ENCODE results near the gene SSTR3. TPM values are rescaled to one million over a fixed set of nuclear protein-coding genes. Genes with fewer than 3 reads are reported as not detected.

The SSTR3 gene
- total RNA-seq, 1 donor from 2014 or later: not detected

- H3K36me3 ChIP-seq: no peaks in the 10 kb centered on the region
- intact Hi-C loops (cut with DNase I): loop anchor here (5.0 kb wide), 1 partner anchor 120 kb away; no protein-coding TSS in a partner anchor
- H3K4me1 ChIP-seq: peaks cover 32% of the 10 kb centered on the region
- ATAC-seq: peak; percentile 0
- no peak for TF ChIP-seq CTCF (IDR thresholded peaks at IDR 0.05)
- peak; percentile 76 for DNase-seq
- no peaks in the 10 kb centered on the region for H3K9me3 ChIP-seq
- H3K27me3 ChIP-seq: no peaks in the 10 kb centered on the region
- peak overlapping the region; percentile 72 for H3K4me3 ChIP-seq
- peak overlapping the region; percentile 91 for H3K27ac ChIP-seq
Observed at GRCh38 chr22:37197451-37198257, 14.6 kb downstream of the SSTR3 start.

GRCh38 chr22:37196539-37197450 is 15.5 kb downstream of the SSTR3 start:
- peak overlapping the region; percentile 91 for H3K27ac ChIP-seq
- intact Hi-C loops (cut with DNase I): loop anchor here (5.0 kb wide), 1 partner anchor 119 kb away; no protein-coding TSS in a partner anchor
- peak; percentile 49 for ATAC-seq

GRCh38 chr22:37195921-37196320 is 16.4 kb downstream of the SSTR3 start:
- no peak for TF ChIP-seq CTCF (IDR thresholded peaks at IDR 0.05)
- peak overlapping the region; percentile 91 for H3K27ac ChIP-seq
- DNase-seq (peak; percentile 48), ATAC-seq (no peak)
- H3K4me3 ChIP-seq: no peak overlapping the region
- no peaks in the 10 kb centered on the region for H3K36me3 ChIP-seq
- peaks cover 32% of the 10 kb centered on the region for H3K4me1 ChIP-seq
- intact Hi-C loops (cut with DNase I): loop anchor here (5.0 kb wide), 1 partner anchor 119 kb away; no protein-coding TSS in a partner anchor
- H3K9me3 ChIP-seq: no peaks in the 10 kb centered on the region
- H3K27me3 ChIP-seq: no peaks in the 10 kb centered on the region

More at GRCh38 chr22:37196539-37197450, 15.5 kb downstream of the SSTR3 start:
- Histone ChIP-seq H3K4me1 (peaks cover 32% of the 10 kb centered on the region), H3K4me3 (no peak overlapping the region), H3K9me3 (no peaks in the 10 kb centered on the region), H3K36me3 (no peaks in the 10 kb centered on the region), H3K27me3 (no peaks in the 10 kb centered on the region)
- TF ChIP-seq CTCF (IDR thresholded peaks at IDR 0.05): peak; percentile 20
- DNase-seq: peak; percentile 89

- Histone ChIP-seq H3K27ac (no peak overlapping the region), H3K4me1 (peaks cover 30% of the 10 kb centered on the region), H3K4me3 (no peak overlapping the region), H3K36me3 (no peaks in the 10 kb centered on the region), H3K9me3 (no peaks in the 10 kb centered on the region), H3K27me3 (no peaks in the 10 kb centered on the region)
- no peak for ATAC-seq
- TF ChIP-seq CTCF (IDR thresholded peaks at IDR 0.05): no peak
- DNase-seq: no peak
- intact Hi-C loops (cut with DNase I): loop anchor here (5.0 kb wide), 1 partner anchor 117 kb away; no protein-coding TSS in a partner anchor
Observed at GRCh38 chr22:37194750-37195149, 17.5 kb downstream of the SSTR3 start.

- no peaks in the 10 kb centered on the region for H3K27me3 ChIP-seq
- TF ChIP-seq CTCF (IDR thresholded peaks at IDR 0.05): no peak
- ATAC-seq (peak; percentile 46), DNase-seq (no peak)
- peaks cover 38% of the 10 kb centered on the region for H3K4me1 ChIP-seq
- no peak overlapping the region for H3K4me3 ChIP-seq
- intact Hi-C loops (cut with DNase I): no loop called here
- no peaks in the 10 kb centered on the region for H3K9me3 ChIP-seq
- peak overlapping the region; percentile 56 for H3K27ac ChIP-seq
- H3K36me3 ChIP-seq: no peaks in the 10 kb centered on the region
Observed at GRCh38 chr22:37193629-37194191, 18.6 kb downstream of the SSTR3 start.

Measured in upper lobe of right lung (tissue), 1 donor.